Measurements from ENCODE around the gene OR2AT4. TPM values are rescaled to one million over a fixed set of nuclear protein-coding genes. Genes with fewer than 3 reads are reported as not detected.

OR2AT4 gene
- total RNA-seq, 2 donors from 2014 or later, result under 0.01 TPM; not detected in 1

- no peak for ATAC-seq
- WGBS, 2 donors, result 56 to 96% methylated on average over 2 of the region's 2 CpGs
- Histone ChIP-seq H3K4me3 (no peak overlapping the region), H3K9me3 (no peaks in the 10 kb centered on the region), H3K4me1 (no peaks in the 10 kb centered on the region), H3K27me3 (no peaks in the 10 kb centered on the region), H3K36me3 (replicated peaks in 1 of 2; ENCODE audit: insufficient read depth in 1 of 2, low read depth in 2 of 2) (no peaks in the 10 kb centered on the region), H3K27ac (no peak overlapping the region)
- intact Hi-C loops (cut with DNase I), result no loop called here
- DNase-seq, result no peak
- TF ChIP-seq POLR2A (IDR thresholded peaks at IDR 0.05) (no peak), CTCF (IDR thresholded peaks at IDR 0.05) (no peak)
Measured at GRCh38 chr11:75041263-75041662, 55.4 kb downstream of the OR2AT4 start.

- ATAC-seq, result no peak
- WGBS, 2 donors, result 85 to 92% methylated on average over 7 to 11 of the region's 11 CpGs
- intact Hi-C loops (cut with DNase I), result no loop called here
Measured at GRCh38 chr11:75040167-75040770, 56.4 kb downstream of the OR2AT4 start.

DNA sequence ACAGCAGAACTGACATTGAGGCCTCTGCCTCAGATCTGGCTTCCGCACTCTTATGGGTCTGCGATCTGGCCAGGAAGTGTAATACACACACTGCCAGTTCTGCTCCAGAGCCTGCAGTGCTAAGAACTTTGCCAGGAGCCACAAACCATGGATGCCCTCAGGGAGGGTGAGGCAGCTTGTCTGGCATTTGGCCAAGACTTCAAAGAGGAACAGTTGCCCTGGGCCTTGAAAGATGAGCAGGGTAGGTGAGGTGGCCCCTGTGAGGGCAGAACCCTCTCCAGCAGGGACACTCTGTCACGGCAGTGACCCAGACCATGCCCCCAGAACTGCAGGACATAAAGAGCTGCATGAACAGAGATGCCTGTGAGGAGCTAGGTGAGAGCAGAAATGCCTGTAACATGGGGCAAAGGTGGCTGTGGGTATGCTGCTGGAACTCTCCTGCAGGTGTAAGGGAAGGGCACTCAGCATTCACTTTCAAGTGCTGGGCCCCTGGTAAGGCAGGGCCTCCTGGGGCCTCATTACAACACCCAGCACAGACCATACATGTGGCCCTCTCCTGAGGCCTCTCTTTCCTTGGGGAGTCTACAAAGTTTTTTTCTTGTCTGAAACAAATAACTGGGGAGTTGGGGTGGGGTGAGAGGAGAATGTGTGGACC, 60.6 kb downstream of the OR2AT4 start:
- ATAC-seq, result no peak
- 75 to 87% methylated on average over 3 of the region's 3 CpGs for WGBS, 2 donors
- TF ChIP-seq CTCF (IDR thresholded peaks at IDR 0.05) (no peak), POLR2A (IDR thresholded peaks at IDR 0.05) (no peak)

More at GRCh38 chr11:75040167-75040770, 56.4 kb downstream of the OR2AT4 start:
- Histone ChIP-seq H3K36me3 (replicated peaks in 1 of 2; ENCODE audit: insufficient read depth in 1 of 2, low read depth in 2 of 2) (no peaks in the 10 kb centered on the region), H3K9me3 (no peaks in the 10 kb centered on the region), H3K4me3 (no peak overlapping the region), H3K27ac (no peak overlapping the region), H3K4me1 (no peaks in the 10 kb centered on the region), H3K27me3 (no peaks in the 10 kb centered on the region)
- no peak for TF ChIP-seq POLR2A (IDR thresholded peaks at IDR 0.05)
- no peak for TF ChIP-seq CTCF (IDR thresholded peaks at IDR 0.05)
- no peak for DNase-seq

DNA sequence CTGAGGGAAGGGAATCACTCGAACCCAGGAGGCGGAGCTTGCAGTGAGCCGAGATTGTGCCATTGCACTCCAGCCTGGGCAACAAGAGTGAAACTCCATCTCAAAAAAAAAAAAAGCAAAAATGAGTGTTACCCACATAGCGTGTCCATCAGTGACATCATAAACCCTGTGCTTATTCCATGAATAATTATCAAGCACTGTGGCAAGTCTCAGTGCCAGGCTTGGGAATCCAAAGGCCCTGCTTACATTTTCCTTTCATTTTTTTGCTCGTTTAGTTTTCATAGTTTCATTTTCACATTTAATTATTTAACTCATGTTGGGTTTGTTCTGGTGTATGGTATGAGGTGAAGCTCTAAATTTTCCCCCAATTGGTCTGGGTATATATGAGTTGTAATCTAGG, 61.4 kb downstream of the OR2AT4 start:
- Histone ChIP-seq H3K9me3 (no peaks in the 10 kb centered on the region), H3K36me3 (replicated peaks in 1 of 2; ENCODE audit: insufficient read depth in 1 of 2, low read depth in 2 of 2) (no peaks in the 10 kb centered on the region), H3K27me3 (no peaks in the 10 kb centered on the region), H3K4me1 (no peaks in the 10 kb centered on the region), H3K27ac (no peak overlapping the region), H3K4me3 (no peak overlapping the region)
- 81 to 82% methylated on average over 5 of the region's 5 CpGs for WGBS, 2 donors
- DNase-seq (no peak), ATAC-seq (no peak)
- no peak for TF ChIP-seq CTCF (IDR thresholded peaks at IDR 0.05)
- no peak for TF ChIP-seq POLR2A (IDR thresholded peaks at IDR 0.05)
- intact Hi-C loops (cut with DNase I), result loop anchor here (10.0 kb wide), 1 partner anchor 110 kb away; no protein-coding TSS in a partner anchor

More for the DNA sequence above, 60.6 kb downstream of the OR2AT4 start:
- no peak overlapping the region for H3K27ac ChIP-seq
- no peak overlapping the region for H3K4me3 ChIP-seq
- H3K9me3 ChIP-seq, result no peaks in the 10 kb centered on the region
- no peak for DNase-seq
- H3K27me3 ChIP-seq, result no peaks in the 10 kb centered on the region
- H3K4me1 ChIP-seq, result no peaks in the 10 kb centered on the region
- H3K36me3 ChIP-seq (replicated peaks in 1 of 2; ENCODE audit: insufficient read depth in 1 of 2, low read depth in 2 of 2), result no peaks in the 10 kb centered on the region
- intact Hi-C loops (cut with DNase I), result loop anchor here (10.0 kb wide), 1 partner anchor 111 kb away; no protein-coding TSS in a partner anchor

All from body of pancreas (tissue), 4 donors.